VCaP (cell line): ENCODE measurements around the gene TFDP1.
"Not testable (repeated sequence)": the region's sequence is repeated elsewhere in the genome, so short reads cannot be mapped to it uniquely, and the experiment has no call there.

Experiments
- H3K27ac ChIP-seq: fragments of 450-650 bp; 2 replicates; pipeline ENCODE4 v1.5.1; 2017
- TF ChIP-seq, protein P1 (sequence below): fragments of 450-650 bp; conservative IDR thresholded peaks from 2 replicates; pipeline ENCODE4 v1.5.1; 2017; ENCODE audit warnings: mild to moderate bottlenecking, moderate library complexity

TFDP1 gene

DNA sequence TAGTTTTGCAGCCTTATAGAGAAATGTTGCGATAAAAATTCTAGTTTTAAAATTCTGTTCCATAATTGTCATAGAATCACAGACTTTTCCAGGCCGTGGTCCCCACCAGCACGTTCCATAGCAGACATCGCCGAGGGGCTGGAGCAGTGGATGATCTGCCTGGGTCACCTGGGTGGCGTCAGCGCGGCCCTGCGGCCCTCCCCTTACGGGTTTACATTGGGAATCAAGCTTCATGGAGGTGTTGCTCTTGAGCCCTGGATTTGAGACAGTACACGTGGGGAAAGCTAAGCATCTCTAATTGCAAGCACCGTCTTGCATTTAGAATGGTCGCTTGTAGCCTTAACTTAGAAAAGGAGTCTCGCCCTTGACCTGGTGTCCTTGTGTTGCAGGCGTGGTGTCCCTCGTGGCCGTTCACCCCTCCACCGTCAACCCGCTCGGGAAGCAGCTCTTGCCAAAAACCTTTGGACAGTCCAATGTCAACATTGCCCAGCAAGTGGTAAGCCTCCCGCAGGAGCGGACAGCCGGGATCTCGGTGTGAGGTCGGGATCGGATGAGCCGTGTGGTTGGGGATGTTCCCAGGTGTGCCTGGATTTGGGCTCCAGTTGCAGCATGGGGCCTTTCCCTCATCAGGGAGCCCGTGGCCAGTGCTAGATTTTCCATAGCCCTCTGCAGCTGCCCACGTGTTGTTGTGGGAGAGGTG, 38.4 kb downstream of the TFDP1 start:
- no peak overlapping the region for H3K27ac ChIP-seq
- TF ChIP-seq, protein P1, sequence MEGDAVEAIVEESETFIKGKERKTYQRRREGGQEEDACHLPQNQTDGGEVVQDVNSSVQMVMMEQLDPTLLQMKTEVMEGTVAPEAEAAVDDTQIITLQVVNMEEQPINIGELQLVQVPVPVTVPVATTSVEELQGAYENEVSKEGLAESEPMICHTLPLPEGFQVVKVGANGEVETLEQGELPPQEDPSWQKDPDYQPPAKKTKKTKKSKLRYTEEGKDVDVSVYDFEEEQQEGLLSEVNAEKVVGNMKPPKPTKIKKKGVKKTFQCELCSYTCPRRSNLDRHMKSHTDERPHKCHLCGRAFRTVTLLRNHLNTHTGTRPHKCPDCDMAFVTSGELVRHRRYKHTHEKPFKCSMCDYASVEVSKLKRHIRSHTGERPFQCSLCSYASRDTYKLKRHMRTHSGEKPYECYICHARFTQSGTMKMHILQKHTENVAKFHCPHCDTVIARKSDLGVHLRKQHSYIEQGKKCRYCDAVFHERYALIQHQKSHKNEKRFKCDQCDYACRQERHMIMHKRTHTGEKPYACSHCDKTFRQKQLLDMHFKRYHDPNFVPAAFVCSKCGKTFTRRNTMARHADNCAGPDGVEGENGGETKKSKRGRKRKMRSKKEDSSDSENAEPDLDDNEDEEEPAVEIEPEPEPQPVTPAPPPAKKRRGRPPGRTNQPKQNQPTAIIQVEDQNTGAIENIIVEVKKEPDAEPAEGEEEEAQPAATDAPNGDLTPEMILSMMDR: no peak

DNA sequence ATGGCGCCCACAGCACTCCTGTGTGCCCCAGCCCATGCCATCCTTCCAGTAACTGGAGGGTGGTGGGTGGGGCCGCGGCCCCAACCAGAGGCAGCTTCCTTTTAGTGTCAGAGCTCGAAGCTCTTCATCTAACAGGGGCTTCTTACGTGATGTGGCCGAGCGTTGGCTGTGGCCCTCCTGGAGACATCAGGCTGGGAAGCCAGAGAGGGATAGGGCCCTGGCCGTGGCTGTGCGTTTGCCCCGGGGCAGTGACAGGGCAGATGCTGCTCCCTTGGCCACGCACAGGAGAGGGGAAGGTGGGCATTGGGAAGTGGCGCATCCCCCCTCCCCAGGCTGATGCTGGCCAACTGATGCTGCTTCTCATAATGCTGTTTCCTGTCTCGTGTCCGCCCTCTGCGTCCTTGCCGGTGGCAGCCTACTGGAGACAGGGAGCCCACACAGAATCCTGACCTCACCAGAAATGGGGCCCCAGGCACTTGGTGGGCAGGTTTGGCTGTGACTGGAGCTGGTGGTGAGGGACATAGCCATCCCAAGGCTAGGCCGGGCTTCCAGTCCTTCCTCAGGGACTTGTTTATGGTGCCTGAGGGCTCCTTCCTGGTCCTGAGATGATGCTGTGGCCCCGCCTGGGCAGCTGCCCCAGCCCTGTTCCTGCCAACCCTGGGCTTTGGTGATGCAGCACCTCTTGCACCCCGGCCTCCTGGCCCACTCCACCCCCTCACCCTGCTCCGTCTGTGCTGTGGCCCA, 39.1 kb downstream of the TFDP1 start:
- TF ChIP-seq, protein P1: no peak
- no peak overlapping the region for H3K27ac ChIP-seq

DNA sequence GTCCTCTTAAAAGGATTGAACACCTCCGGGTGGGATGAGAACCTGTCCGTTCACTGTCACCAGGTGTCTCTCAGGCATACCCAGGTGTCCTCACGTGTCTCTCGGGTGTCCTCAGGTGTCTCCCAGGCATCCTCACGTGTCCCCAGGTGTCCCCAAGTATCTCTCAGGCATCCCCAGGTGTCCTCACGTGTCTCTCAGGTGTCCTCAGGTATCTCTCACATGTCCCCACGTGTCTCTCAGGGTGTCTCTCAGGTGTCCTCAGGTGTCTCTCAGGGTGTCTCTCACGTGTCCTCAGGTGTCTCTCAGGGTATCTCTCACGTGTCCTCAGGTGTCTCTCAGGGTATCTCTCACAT, 39.7 kb downstream of the TFDP1 start:
- no peak overlapping the region for H3K27ac ChIP-seq
- TF ChIP-seq, protein P1: no peak

DNA sequence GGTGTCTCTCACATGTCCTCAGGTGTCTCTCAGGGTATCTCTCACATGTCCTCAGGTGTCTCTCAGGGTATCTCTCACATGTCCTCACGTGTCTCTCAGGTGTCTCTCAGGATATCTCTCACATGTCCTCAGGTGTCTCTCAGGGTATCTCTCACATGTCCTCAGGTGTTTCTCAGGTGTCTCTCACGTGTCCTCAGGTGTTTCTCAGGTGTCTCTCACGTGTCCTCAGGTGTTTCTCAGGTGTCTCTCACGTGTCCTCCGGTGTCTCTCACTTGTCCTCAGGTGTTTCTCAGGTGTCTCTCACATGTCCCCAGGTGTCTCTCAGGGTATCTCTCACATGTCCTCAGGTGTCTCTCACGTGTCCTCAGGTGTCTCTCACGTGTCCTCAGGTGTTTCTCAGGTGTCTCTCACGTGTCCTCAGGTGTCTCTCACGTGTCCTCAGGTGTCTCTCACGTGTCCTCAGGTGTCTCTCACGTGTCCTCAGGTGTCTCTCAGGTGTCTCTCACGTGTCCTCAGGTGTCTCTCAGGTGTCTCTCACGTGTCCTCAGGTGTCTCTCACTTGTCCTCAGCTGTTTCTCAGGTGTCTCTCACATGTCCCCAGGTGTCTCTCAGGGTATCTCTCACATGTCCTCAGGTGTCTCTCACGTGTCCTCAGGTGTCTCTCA, 40.2 kb downstream of the TFDP1 start:
- H3K27ac ChIP-seq: not testable (repeated sequence)

DNA sequence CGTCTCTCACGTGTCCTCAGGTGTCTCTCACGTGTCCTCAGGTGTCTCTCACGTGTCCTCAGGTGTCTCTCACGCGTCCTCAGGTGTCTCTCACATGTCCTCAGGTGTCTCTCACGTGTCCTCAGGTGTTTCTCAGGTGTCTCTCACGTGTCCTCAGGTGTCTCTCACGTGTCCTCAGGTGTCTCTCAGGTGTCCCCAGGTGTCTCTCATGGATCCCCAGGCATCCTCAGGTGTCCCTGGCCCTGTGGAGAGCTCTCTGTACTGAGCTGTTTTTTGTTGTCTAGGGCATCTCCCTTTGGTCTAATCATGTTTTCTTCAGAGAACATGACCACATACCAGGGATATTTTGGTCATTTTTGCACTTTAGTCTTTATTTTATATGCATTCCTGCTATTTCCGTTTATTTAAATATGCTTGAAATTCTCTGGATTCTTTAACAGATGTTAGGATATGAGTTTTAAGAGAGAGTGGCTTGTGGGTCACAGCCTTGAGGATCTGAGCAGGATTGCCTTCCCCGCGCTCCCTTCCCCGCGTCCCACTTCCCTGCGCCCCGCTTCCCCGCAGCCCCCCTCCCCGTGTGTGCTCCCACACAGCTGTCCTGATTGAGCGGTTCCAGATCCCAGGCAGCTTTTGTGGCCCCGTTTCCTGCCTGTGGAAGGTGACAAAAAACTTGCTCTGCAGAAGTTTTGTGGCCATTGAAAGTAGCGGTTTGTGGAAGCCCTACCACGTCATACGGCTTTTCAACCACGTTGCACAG, 41.6 kb downstream of the TFDP1 start:
- TF ChIP-seq, protein P1: no peak
- no peak overlapping the region for H3K27ac ChIP-seq

DNA sequence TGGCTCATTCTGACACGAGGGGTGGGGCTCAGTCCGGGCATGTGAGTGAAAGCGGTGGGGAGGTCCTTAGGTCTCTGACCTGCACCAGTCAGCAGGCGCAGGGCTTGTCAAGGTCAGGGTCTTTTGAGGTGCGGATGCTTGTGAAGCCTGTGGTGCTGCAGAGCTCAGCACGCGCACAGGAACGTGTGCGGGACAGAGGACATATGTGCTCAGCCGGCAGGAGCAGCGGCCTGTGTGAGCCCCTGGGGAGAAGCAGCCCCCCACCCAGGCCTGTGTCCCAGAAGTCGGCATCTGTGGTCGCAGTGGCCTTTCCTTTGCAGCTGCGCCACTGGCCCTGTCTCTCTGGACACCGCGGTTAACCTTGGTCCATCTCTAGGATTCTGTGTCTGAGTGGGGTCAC, 42.6 kb downstream of the TFDP1 start:
- H3K27ac ChIP-seq: no peak overlapping the region
- TF ChIP-seq, protein P1: no peak

DNA sequence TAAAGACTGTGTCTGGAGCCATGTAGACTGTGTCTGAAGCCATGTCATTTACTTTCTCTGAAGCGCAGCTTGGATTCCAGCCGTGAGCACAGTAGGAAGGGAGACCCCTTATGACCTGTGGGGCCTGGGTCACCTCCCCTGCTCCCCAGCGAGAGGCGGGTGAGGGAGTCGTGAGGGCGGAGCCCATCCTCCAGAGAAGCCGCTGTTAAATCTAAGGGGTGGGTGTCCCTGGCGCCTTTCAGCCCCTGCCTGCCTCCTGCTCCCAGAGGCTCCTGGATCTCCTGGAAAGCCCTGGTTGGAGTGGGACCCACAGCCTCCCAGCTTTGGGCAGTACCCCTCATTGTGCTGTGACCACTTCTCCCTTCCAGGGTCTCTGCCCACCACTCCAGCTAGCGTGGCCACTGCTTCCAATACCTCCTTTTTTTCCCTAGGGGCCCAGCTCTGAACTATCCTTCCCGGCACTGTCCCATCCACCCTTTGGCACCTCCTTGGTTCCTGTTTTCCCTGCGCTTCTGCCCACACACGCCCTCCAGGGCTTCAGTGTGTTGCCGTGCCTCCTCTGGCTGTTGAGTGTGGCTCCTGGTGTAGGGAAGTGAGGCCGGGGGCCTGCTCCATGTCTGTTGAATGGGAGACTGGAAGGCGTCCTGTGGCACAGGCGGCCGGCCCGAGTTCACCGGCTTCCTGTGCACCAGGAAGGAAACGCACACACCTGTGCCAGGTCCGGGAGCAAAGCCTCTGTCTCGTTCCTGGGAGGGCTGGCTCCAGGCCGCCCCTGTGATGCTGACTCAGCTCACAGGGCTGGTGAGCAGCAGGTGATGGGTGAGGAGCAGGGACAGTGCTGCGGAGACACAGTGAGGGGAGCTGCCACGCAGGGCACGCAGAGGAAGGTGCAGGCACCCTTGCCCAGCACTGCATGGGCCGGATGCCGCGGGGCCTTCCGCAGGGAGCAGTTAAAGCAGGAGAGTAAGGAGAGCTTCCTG, 44.0 kb downstream of the TFDP1 start:
- TF ChIP-seq, protein P1: no peak
- peak overlapping the region; percentile 64 for H3K27ac ChIP-seq
